GM06990 (cell line): ENCODE measurements around the gene TOMM40L.
A peak's percentile ranks its signal among the peaks of the same experiment; 100 is the strongest.
"Not testable (repeated sequence)": the region's sequence is repeated elsewhere in the genome, so short reads cannot be mapped to it uniquely, and the experiment has no call there.

ENCODE experiments used
- DNase-seq: peaks from one replicate; pipeline ENCODE4 v3.0.0-alpha.2; 2011; ENCODE audit not compliant: insufficient read length; ENCODE audit errors: extremely low read depth
- H3K27me3 ChIP-seq: replicated peaks from 2 replicates; pipeline ENCODE4 v1.6.0; 2011; ENCODE audit warnings: low read length; ENCODE audit not compliant: control insufficient read depth, insufficient read depth
- H3K36me3 ChIP-seq: 2 replicates; pipeline ENCODE4 v1.5.1; 2011; ENCODE audit warnings: low read length; ENCODE audit not compliant: control insufficient read depth, insufficient read depth
- H3K4me3 ChIP-seq: replicated peaks from 2 replicates; pipeline ENCODE4 v1.5.1; 2011; ENCODE audit warnings: low read depth, mild to moderate bottlenecking, control low read depth, low read length
- TF ChIP-seq, protein P1 (sequence below): IDR thresholded peaks from 2 replicates; pipeline ENCODE4 v1.5.1; 2011; ENCODE audit warnings: low read length, control low read depth, mild to moderate bottlenecking, inconsistent platforms; ENCODE audit not compliant: insufficient read depth, poor library complexity, severe bottlenecking

Gene TOMM40L

DNA sequence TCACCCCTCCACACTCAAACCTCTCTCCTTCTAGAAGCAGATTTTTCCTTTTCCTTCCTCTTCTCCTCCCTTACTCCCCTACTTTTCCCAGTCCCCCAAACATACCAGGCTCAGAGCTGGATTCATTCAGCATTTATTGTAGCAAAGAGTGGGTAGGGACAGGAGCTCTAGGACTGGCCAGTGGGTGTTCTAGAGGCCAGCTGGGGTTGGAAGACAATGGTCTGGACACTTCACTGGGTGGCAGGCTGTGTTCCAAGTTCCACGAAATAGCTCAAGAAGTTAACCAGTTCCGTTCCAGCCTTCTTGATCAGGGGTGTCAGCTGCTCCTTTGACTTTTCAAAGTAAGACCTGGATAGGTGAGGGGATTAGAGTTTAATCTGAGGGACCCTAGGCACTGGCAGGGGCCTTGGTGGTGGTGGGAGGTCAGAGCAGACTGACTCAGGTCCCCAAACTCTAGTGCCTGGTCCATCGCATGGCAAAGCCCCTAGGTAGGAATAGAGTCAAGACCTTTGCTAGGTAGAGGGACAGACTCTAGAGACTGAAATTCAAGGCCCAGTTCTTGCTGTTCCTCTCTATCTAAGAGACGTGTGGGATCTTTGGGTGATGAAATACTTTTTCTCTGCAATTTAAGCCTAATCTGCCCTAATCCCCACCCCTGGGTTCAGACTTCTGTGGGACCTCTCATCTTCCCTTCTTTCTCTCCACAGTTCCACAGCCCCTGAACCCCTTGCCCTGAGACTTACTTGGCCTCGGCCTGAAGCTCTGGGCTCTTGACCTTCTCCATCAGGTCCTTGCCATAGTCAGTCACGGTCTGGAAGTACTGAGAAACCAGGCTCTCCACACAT lies 3.5 kb upstream of the TOMM40L start:
- Histone ChIP-seq H3K27me3 (no peaks in the 10 kb centered on the region), H3K4me3 (no peak overlapping the region), H3K36me3 (no peaks in the 10 kb centered on the region)
- no peak for DNase-seq
- TF ChIP-seq, protein P1, sequence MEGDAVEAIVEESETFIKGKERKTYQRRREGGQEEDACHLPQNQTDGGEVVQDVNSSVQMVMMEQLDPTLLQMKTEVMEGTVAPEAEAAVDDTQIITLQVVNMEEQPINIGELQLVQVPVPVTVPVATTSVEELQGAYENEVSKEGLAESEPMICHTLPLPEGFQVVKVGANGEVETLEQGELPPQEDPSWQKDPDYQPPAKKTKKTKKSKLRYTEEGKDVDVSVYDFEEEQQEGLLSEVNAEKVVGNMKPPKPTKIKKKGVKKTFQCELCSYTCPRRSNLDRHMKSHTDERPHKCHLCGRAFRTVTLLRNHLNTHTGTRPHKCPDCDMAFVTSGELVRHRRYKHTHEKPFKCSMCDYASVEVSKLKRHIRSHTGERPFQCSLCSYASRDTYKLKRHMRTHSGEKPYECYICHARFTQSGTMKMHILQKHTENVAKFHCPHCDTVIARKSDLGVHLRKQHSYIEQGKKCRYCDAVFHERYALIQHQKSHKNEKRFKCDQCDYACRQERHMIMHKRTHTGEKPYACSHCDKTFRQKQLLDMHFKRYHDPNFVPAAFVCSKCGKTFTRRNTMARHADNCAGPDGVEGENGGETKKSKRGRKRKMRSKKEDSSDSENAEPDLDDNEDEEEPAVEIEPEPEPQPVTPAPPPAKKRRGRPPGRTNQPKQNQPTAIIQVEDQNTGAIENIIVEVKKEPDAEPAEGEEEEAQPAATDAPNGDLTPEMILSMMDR: no peak

DNA sequence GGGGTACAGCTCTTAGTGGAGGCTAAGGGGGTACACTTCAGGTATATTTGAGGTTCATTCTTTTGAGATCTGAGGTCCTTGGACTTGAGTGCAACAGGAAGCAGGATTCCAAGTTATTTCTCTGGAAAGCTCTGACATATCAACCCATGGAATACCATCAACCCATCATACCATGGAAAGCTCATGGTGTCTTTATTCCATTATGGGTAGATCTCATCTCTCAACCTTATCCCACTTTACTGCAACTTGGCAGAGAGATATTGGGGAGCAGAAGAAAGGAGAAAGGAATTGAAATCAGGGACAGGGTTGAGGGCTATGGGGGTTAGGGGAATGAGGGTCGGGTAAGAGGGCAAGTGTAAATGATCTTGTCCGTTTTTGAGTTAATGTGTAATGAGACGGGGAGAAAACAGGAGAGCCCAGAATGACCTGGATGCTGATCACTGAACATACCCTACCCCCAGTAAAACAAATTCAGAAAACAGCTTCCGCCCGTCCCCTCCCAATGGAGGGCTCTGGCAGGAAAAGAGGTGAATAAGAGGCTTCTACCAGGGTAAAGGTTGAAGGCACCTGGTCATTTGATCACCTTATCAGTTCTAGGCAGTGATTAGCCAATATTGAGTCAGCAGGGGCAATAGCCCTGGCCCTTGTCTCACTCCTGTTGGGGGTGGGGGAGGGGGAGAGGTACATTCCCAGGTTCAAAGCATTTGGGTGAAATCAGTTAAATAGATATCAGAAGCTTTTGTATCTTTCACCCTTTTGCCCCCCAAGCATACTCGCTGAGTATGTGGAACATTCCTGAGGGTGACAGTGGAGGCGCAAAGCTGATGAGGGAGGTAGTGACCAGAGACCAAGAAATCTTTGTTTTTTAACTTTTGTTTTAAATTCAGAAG lies 1.8 kb upstream of the TOMM40L start:
- Histone ChIP-seq H3K4me3 (no peak overlapping the region), H3K27me3 (no peaks in the 10 kb centered on the region), H3K36me3 (peaks cover 4% of the 10 kb centered on the region)
- TF ChIP-seq, protein P1: no peak
- DNase-seq: no peak

DNA sequence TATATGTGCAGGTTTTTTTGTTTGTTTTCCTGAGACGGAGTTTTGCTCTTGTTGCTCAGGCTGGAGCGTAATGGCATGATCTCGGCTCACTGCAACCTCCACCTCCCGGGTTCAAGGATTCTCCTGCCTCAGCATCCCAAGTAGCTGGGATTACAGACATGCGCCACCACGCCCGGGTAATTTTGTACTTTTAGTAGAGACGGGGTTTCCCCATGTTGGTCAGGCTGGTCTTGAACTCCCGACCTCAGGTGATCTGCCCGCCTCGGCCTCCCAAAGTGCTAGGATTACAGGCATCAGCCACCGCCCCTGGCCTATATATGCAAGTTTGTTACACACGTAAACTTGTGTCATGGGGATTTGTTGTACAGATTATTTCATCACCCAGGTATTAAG lies 1.2 kb upstream of the TOMM40L start:
- not testable (repeated sequence) for DNase-seq, H3K36me3 ChIP-seq, H3K4me3 ChIP-seq, H3K27me3 ChIP-seq

DNA sequence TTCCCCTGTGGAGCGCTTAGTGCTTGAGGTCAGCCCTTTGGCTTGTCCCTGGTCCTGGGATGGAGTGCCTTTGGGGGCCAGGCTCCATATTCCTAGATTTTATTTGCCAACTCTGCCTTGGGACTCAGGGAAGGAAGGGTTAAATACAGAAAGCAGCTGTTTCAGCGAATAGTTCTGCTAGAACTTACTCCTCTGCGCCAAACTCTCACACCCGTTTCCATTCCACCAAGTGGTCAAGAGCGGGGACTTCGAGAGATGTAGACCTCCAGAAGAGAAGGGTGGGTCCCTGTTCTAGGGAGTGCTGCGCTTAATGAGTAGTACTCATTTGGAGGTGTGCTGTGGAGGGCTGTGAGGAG lies 704 bp upstream of the TOMM40L start:
- peaks cover 11% of the 10 kb centered on the region for H3K36me3 ChIP-seq
- H3K4me3 ChIP-seq: no peak overlapping the region
- no peak for DNase-seq
- TF ChIP-seq, protein P1: no peak
- H3K27me3 ChIP-seq: no peaks in the 10 kb centered on the region

DNA sequence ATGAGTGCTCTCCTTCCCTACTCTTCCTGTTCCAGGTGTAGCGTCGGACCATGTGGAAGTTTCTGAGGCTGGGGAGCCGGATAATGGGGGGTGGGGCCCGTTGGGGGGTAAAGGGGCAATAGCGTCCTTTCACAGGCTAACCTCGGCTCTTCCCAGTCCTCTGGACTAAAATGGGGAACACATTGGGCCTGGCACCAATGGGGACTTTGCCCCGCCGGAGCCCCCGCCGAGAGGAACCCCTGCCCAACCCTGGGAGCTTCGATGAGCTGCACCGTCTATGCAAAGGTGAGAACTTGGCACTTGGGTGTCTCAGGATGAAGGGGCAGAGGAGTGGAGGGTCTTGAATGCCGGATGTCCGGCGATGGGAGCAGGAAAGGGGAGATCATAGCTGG lies 456 bp downstream of the TOMM40L start:
- Histone ChIP-seq H3K4me3 (peak overlapping the region; percentile 77), H3K36me3 (peaks cover 12% of the 10 kb centered on the region), H3K27me3 (no peaks in the 10 kb centered on the region)
- TF ChIP-seq, protein P1: no peak
- peak; percentile 34 for DNase-seq

DNA sequence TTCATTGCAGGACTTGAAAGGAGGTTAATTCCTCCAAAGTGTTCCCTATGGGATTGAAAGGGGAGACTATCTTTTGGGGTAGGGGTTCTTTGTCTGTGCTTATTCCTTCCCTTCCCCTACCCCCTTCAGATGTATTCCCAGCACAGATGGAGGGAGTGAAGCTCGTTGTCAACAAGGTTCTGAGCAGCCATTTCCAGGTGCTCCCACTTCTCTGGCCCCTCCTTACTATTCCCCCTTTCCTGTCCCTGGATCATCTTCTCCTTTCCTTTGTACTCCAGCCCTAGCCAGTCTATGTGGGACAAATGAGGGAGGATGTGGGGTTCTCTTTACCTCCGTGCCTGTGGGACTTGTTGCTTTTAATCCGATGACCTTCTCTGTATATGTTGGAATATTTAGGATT lies 899 bp downstream of the TOMM40L start:
- no peaks in the 10 kb centered on the region for H3K27me3 ChIP-seq
- DNase-seq: no peak
- TF ChIP-seq, protein P1: no peak
- H3K36me3 ChIP-seq: peaks cover 12% of the 10 kb centered on the region
- peak overlapping the region; percentile 77 for H3K4me3 ChIP-seq
